Memory B cell (primary cell): ENCODE data around the gene NBPF8.
"Not testable (repeated sequence)": the region's sequence is repeated elsewhere in the genome, so short reads cannot be mapped to it uniquely, and the experiment has no call there.

Experiments used
- ATAC-seq: fragments of 150-1000 bp; cut with Tn5 transposase; 2 replicates; pipeline ENCODE4 v1.10.0; 2021; ENCODE audit warnings: low read depth, mild to moderate bottlenecking, moderate library complexity
- DNase-seq, 2 donors: peaks; one replicate each; pipeline ENCODE4 v3.0.0; 2022; ENCODE audit warnings: low spot score in 2 of 2
- H3K27ac Mint-ChIP-seq: one replicate; pipeline ENCODE4 v1.8.0; 2022; ENCODE audit warnings: mild to moderate bottlenecking, moderate library complexity, mixed read lengths
- H3K27me3 Mint-ChIP-seq: one replicate; pipeline ENCODE4 v1.8.0; 2022; ENCODE audit warnings: mixed read lengths
- H3K36me3 Mint-ChIP-seq: one replicate; pipeline ENCODE4 v1.8.0; 2022; ENCODE audit warnings: mild to moderate bottlenecking, mixed read lengths
- H3K4me1 Mint-ChIP-seq: one replicate; pipeline ENCODE4 v1.8.0; 2022; ENCODE audit warnings: mixed read lengths
- H3K4me3 Mint-ChIP-seq: one replicate; pipeline ENCODE4 v1.8.0; 2022; ENCODE audit warnings: mild to moderate bottlenecking, moderate library complexity, mixed read lengths
- H3K9me3 Mint-ChIP-seq: one replicate; pipeline ENCODE4 v1.8.0; 2022; ENCODE audit warnings: mixed read lengths

Gene NBPF8

GRCh38 chr1:120414911-120415480 lies at the start of gene NBPF8:
TSS of gene NBPF8 (plus strand) at chr1:120415035. CDS start at chr1:120436523, 21,488 bp downstream.
- H3K4me1 Mint-ChIP-seq, H3K36me3 Mint-ChIP-seq: not testable (repeated sequence)

GRCh38 chr1:120367709-120368108 lies 47.1 kb upstream of the NBPF8 start:
- H3K27me3 Mint-ChIP-seq, DNase-seq, H3K4me1 Mint-ChIP-seq, H3K9me3 Mint-ChIP-seq, H3K27ac Mint-ChIP-seq, H3K36me3 Mint-ChIP-seq, ATAC-seq, H3K4me3 Mint-ChIP-seq: not testable (repeated sequence)

More at GRCh38 chr1:120414911-120415480, at the start of gene NBPF8:
- Mint-ChIP-seq H3K27ac (peak within 1 kb of the TSS; percentile 78), H3K4me3 (peak within 1 kb of the TSS; percentile 91)
- H3K9me3 Mint-ChIP-seq, H3K27me3 Mint-ChIP-seq: not testable (repeated sequence)
- DNase-seq (peak; percentile 50 to 61), ATAC-seq (peak; percentile 92)

GRCh38 chr1:120386651-120387050 lies 28.2 kb upstream of the NBPF8 start:
- not testable (repeated sequence) for H3K27me3 Mint-ChIP-seq, H3K4me1 Mint-ChIP-seq, DNase-seq, ATAC-seq, H3K9me3 Mint-ChIP-seq, H3K4me3 Mint-ChIP-seq, H3K27ac Mint-ChIP-seq, H3K36me3 Mint-ChIP-seq

GRCh38 chr1:120388597-120389126 lies 26.2 kb upstream of the NBPF8 start:
- not testable (repeated sequence) for H3K36me3 Mint-ChIP-seq, ATAC-seq, H3K4me3 Mint-ChIP-seq, H3K4me1 Mint-ChIP-seq, H3K9me3 Mint-ChIP-seq, H3K27me3 Mint-ChIP-seq, H3K27ac Mint-ChIP-seq
- DNase-seq = peak in 1 of 2 donors; percentile 6

GRCh38 chr1:120391365-120391764 lies 23.5 kb upstream of the NBPF8 start:
- ATAC-seq, H3K4me1 Mint-ChIP-seq, H3K4me3 Mint-ChIP-seq: not testable (repeated sequence)

GRCh38 chr1:120393316-120394232 lies 21.3 kb upstream of the NBPF8 start:
- not testable (repeated sequence) for H3K4me3 Mint-ChIP-seq, ATAC-seq

More at GRCh38 chr1:120391365-120391764, 23.5 kb upstream of the NBPF8 start:
- H3K9me3 Mint-ChIP-seq, H3K36me3 Mint-ChIP-seq, DNase-seq, H3K27ac Mint-ChIP-seq, H3K27me3 Mint-ChIP-seq: not testable (repeated sequence)

GRCh38 chr1:120405348-120405747 lies 9.5 kb upstream of the NBPF8 start:
- not testable (repeated sequence) for H3K4me3 Mint-ChIP-seq, H3K27me3 Mint-ChIP-seq, H3K4me1 Mint-ChIP-seq, H3K9me3 Mint-ChIP-seq, ATAC-seq, H3K27ac Mint-ChIP-seq, DNase-seq, H3K36me3 Mint-ChIP-seq

More at GRCh38 chr1:120393316-120394232, 21.3 kb upstream of the NBPF8 start:
- not testable (repeated sequence) for H3K4me1 Mint-ChIP-seq, H3K27me3 Mint-ChIP-seq, H3K27ac Mint-ChIP-seq, DNase-seq, H3K9me3 Mint-ChIP-seq, H3K36me3 Mint-ChIP-seq

- H3K36me3 Mint-ChIP-seq, DNase-seq, H3K9me3 Mint-ChIP-seq, H3K4me1 Mint-ChIP-seq, H3K27ac Mint-ChIP-seq, H3K4me3 Mint-ChIP-seq, H3K27me3 Mint-ChIP-seq: not testable (repeated sequence)
- ATAC-seq = peak; percentile 7
Measured at GRCh38 chr1:120414451-120414850, 384 bp upstream of the NBPF8 start.

- not testable (repeated sequence) for H3K27me3 Mint-ChIP-seq, H3K9me3 Mint-ChIP-seq
- peak in 1 of 2 donors; percentile 13 for DNase-seq
Measured at GRCh38 chr1:120415492-120415961, 692 bp downstream of the NBPF8 start.

GRCh38 chr1:120425063-120425462 lies 10.2 kb downstream of the NBPF8 start:
- not testable (repeated sequence) for H3K4me3 Mint-ChIP-seq, H3K9me3 Mint-ChIP-seq, DNase-seq, H3K4me1 Mint-ChIP-seq, H3K27ac Mint-ChIP-seq, ATAC-seq, H3K36me3 Mint-ChIP-seq, H3K27me3 Mint-ChIP-seq

More at GRCh38 chr1:120415492-120415961, 692 bp downstream of the NBPF8 start:
- Mint-ChIP-seq H3K27ac (peak overlapping the region; percentile 78), H3K4me3 (peak overlapping the region; percentile 91)
- peak; percentile 46 for ATAC-seq
- not testable (repeated sequence) for H3K36me3 Mint-ChIP-seq, H3K4me1 Mint-ChIP-seq

GRCh38 chr1:120431626-120432025 lies 16.8 kb downstream of the NBPF8 start:
- not testable (repeated sequence) for H3K36me3 Mint-ChIP-seq, H3K4me3 Mint-ChIP-seq, ATAC-seq, H3K27me3 Mint-ChIP-seq, DNase-seq, H3K9me3 Mint-ChIP-seq, H3K27ac Mint-ChIP-seq, H3K4me1 Mint-ChIP-seq

GRCh38 chr1:120433831-120434230 lies 19.0 kb downstream of the NBPF8 start:
- H3K4me1 Mint-ChIP-seq, H3K36me3 Mint-ChIP-seq, DNase-seq, H3K27me3 Mint-ChIP-seq, H3K27ac Mint-ChIP-seq, ATAC-seq, H3K4me3 Mint-ChIP-seq, H3K9me3 Mint-ChIP-seq: not testable (repeated sequence)

GRCh38 chr1:120449124-120449523 lies 34.3 kb downstream of the NBPF8 start:
- H3K4me3 Mint-ChIP-seq, ATAC-seq, H3K4me1 Mint-ChIP-seq, H3K27me3 Mint-ChIP-seq, H3K9me3 Mint-ChIP-seq, DNase-seq, H3K27ac Mint-ChIP-seq, H3K36me3 Mint-ChIP-seq: not testable (repeated sequence)
